Ovary (tissue), 3 donors: Measurements from ENCODE around the gene PWP2.
"Not testable (repeated sequence)": the region's sequence is repeated elsewhere in the genome, so short reads cannot be mapped to it uniquely, and the experiment has no call there.

ENCODE experiments used
- EP300 ChIP-seq: sonication (generic); formaldehyde crosslinking; IDR thresholded peaks from one replicate; pipeline ENCODE4 v1.6.1; 2017; ENCODE audit warnings: antibody characterized with exemption
- POLR2A ChIP-seq: fragments of 450-650 bp; IDR thresholded peaks from one replicate; pipeline ENCODE4 v1.6.1; 2017; ENCODE audit warnings: antibody characterized with exemption, mild to moderate bottlenecking, moderate library complexity
- TF ChIP-seq, protein P1 (sequence below), 3 donors: fragments of 450-650 bp in 2 of 3; fragments of 200-600 bp in 1 of 3; IDR thresholded peaks; one replicate each; pipeline versions ENCODE4 v1.5.1 to v1.8.0; 2016 to 2022; ENCODE audit warnings: antibody characterized with exemption in 3 of 3, mild to moderate bottlenecking in 1 of 3
- donor health status: DM: no; HTN: no; CAD: no.

GRCh38 chr21:44153889-44154228 is 46.7 kb downstream of the PWP2 start:
- TF ChIP-seq EP300, POLR2A: not testable (repeated sequence)
- TF ChIP-seq, protein P1, sequence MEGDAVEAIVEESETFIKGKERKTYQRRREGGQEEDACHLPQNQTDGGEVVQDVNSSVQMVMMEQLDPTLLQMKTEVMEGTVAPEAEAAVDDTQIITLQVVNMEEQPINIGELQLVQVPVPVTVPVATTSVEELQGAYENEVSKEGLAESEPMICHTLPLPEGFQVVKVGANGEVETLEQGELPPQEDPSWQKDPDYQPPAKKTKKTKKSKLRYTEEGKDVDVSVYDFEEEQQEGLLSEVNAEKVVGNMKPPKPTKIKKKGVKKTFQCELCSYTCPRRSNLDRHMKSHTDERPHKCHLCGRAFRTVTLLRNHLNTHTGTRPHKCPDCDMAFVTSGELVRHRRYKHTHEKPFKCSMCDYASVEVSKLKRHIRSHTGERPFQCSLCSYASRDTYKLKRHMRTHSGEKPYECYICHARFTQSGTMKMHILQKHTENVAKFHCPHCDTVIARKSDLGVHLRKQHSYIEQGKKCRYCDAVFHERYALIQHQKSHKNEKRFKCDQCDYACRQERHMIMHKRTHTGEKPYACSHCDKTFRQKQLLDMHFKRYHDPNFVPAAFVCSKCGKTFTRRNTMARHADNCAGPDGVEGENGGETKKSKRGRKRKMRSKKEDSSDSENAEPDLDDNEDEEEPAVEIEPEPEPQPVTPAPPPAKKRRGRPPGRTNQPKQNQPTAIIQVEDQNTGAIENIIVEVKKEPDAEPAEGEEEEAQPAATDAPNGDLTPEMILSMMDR (IDR thresholded peaks at IDR 0.05) = not testable (repeated sequence)
